IPS-18c (cell line): Measurements from ENCODE around the gene RHBDD1.

Experiments
- H3K4me3 ChIP-seq: 2 replicates; pipeline ENCODE4 v1.7.0; 2013; ENCODE audit warnings: low read depth, mild to moderate bottlenecking, low read length, moderate library complexity; ENCODE audit not compliant: insufficient read depth
- H3K9me3 ChIP-seq: one replicate; pipeline ENCODE4 v1.6.1; 2013; ENCODE audit warnings: mild to moderate bottlenecking, low read length, moderate library complexity; ENCODE audit not compliant: control insufficient read depth, insufficient read depth

Gene RHBDD1

DNA sequence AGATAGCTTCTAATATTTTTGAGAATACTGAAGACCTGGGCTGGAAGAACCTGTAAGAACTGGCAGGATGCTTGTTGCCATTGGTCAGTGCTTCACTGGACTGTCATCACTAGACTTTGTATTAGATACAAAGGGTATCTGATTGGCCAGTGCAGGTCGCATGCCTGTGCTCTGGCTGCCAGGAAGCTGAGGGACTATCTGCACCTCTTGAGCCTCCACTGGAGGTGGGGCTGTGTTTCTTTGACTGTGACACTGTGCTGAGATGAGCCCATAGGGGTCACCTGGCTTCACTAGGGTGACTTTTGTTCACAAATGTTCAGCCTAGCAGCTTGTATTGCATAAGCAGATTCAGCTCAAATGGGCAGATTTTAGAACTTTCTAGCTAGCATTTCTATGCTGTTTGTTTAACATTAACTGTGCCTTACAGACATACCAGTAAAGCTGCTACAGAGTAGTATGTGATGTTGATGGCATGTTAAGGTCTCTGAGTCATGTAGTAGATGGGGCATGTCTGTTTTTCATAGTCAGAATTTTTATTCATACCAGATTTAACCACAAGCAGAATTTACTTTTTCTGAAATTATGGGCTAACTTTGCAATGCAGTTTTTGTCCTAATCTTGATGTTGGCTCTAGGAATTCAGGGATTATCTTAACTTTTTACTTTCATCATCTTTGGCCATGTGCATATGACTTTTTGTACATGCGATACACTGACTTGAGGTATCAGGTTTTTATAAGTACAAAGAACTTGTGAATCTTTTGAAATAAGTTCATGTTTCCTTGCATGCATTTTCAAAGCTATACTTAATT is 56.1 kb downstream of the RHBDD1 start:
- Histone ChIP-seq H3K9me3 (no peaks in the 10 kb centered on the region), H3K4me3 (no peak overlapping the region)

DNA sequence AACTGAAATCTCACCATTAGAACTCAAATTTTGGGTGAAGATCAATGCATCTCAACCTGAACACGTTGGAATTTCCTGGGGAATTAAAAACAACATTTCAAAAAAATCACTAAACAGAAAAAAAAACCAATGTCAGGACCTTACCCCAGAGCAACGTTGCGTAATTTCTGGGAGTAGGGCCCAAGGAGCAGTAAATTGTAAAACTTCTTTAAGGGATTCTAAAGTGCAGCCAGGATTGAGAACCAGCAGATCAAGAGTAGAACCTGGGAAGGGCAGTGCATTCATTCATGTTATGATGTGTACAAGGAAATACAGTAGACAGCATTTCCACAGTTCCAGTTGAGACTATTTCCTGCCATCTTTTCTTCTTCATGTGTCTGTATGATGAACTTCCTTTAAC is 56.9 kb downstream of the RHBDD1 start:
- no peaks in the 10 kb centered on the region for H3K9me3 ChIP-seq
- H3K4me3 ChIP-seq = no peak overlapping the region

DNA sequence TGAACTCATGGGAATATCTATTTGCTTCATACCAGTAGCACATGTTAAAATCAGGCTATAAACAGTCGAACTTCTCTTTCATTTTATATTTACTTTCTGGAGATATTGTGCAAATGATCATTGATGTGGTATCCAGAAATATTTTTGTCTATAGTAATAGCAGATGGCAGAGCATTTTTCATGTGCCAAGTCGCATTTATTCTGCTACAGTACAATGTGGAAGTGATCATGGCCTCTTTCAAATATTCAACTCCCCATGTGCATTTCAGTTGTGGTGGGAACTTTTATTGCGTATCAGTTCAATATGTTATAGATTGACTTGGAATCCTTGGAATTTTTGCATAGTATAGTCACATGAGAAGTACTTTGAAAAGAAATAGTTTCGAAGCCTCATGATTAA is 57.4 kb downstream of the RHBDD1 start:
- no peak overlapping the region for H3K4me3 ChIP-seq
- H3K9me3 ChIP-seq = no peaks in the 10 kb centered on the region

DNA sequence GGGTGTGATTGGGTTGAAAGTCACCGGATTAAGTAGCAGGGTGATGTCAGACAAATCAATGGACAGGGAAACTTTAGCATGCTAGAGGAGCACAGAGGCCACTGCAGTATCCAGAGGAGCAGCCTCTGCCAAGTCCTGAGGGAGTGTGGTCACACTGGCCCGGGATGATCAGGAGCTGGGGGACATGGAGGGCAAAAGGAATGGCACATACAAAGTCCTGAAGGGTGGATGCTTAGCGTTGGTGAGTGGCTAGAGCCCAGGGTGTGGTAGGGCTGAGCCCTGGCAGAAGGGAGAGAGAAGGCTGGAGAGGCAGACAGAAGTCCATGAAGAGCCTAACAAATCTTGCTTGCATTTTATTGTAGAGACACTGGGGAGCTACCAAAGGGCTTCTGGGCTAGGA is 58.9 kb downstream of the RHBDD1 start:
- Histone ChIP-seq H3K9me3 (no peaks in the 10 kb centered on the region), H3K4me3 (no peak overlapping the region)

DNA sequence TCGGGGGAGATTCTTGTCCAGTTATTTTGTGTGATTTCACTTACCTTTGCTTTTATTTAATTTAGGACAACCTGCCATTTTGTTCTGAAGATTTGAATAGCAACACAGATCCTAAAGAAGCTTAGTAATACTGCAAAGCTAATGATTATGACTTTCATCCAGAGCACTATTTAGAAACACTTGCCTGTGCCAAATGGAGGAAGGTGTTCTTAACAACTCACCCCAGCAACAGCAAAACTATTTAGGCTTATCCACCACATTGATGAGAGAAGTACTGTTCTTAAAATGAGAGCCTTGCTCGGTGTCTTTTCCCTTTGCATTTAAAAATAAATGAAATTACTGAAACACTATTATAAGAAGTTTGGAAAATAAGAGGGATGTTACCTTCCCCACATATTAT is 59.7 kb downstream of the RHBDD1 start:
- H3K4me3 ChIP-seq = no peak overlapping the region
- H3K9me3 ChIP-seq = no peaks in the 10 kb centered on the region

DNA sequence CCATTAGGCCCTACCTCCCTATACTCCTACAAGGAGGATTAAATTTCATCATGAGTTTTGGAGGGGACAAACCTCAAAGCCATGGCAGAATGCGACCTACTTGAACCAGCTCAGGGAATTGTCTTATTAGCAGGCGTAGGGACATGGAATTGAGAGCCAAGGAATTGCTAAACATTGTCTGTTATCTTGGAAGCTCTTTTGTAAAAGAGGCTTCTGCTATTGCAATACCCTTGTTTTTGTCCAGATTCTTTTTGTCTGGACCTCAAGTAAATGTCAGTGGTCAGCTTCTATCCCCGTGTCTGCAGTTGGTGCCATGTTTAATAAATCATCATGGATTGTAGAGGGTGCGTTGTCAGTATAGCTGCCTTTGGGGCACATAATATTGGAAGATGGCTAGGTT is 62.3 kb downstream of the RHBDD1 start:
- Histone ChIP-seq H3K9me3 (no peaks in the 10 kb centered on the region), H3K4me3 (no peak overlapping the region)

DNA sequence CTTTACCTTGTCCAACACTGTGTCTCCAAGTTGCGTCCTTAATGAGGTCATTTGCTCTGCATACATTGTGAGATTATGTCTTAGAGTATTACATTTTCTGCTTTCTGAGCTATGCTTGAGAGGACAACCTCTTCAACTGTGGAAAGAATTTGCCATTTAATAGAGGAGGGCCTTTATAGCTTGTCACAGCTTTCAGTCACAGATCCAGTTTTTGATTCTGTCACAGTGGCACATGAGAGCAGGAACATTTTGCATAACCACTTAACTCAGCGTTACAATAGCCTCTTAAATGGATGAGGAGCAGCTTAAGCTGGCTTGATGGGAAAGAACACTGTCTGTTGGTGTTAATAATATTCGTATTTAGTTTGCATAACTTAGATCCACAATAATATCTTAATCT is 63.0 kb downstream of the RHBDD1 start:
- no peaks in the 10 kb centered on the region for H3K9me3 ChIP-seq
- no peak overlapping the region for H3K4me3 ChIP-seq

DNA sequence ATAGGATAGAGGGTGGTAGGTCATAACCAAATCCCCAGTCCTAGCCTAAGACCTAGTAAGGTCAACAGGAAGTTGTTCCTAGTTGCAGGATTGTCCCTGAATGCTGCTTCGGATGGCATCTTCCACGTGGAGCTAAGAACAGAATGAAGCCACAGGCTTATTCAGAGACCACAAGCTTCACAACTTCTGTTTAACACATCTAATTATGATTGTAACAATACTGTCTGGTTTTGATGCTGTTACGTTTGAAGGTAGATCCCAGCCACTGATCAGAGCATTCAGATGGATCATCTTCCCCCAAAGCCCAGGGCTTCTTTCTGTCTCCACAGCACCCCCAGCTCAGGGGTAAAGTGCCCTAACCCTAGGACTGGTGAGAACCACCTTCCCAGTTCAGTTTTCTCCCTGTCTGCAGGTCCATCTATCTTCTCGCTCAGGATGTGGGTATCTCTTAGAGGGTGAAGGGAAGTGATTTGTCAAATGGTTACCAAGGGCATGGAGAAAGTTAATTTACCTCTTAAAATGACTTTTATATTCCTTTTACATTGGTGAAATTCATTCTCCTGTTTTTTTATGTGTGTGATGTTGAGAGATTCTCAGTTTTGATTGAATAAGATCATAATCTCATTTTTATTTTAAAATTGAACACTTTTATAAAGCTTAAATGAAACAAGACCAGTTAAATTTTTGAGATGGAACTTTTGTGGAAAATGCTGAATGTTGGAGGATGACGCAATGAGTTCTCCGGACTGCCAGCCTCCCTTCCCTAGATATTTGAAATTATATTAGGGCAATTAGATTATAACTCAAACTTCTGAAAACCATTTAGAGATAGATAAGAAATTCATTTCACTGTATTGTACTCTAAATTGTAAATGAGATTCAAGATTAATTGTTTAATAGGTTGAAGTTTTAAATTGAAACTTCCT is 66.5 kb downstream of the RHBDD1 start:
- Histone ChIP-seq H3K4me3 (no peak overlapping the region), H3K9me3 (no peaks in the 10 kb centered on the region)

DNA sequence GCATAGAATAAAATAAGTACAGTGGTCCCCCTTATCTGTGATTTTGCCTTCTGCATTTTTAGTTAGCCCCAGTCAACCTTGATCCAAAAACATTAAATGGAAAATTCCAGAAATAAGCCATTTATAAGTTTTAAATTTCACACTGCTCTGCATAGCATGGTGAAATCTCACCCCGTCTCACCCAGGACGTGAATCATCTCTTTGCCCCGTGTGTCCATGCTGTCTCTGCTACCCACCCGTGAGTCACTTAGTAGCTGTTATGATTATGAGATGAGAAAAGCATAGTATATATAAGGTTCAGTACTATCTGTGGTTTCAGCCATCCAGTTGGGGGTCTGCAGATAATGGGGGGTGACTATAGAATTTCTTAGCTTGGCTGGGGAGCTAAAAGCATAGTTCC is 67.3 kb downstream of the RHBDD1 start:
- H3K9me3 ChIP-seq = no peaks in the 10 kb centered on the region

DNA sequence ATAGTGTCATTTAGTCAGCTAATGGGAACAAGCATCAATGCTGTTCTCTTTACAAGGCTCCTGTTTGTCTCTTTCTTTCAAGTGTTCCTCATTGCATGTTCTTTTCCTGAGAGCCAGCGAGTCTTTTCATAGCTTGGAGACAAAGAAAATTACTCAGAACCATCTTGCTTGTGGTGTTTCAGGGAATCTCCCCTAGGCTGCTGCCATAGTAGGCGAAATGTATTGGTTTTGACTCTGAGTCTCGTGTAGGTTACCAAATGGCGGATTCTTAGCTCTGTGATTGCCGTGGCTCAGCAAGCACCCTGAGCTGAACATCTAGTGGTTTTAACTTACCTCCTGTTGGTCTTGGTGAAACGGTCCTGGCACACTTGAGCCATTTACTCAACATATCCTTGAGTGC is 68.7 kb downstream of the RHBDD1 start:
- Histone ChIP-seq H3K9me3 (no peaks in the 10 kb centered on the region), H3K4me3 (no peak overlapping the region)

More for the DNA sequence above, 67.3 kb downstream of the RHBDD1 start:
- H3K4me3 ChIP-seq = no peak overlapping the region

DNA sequence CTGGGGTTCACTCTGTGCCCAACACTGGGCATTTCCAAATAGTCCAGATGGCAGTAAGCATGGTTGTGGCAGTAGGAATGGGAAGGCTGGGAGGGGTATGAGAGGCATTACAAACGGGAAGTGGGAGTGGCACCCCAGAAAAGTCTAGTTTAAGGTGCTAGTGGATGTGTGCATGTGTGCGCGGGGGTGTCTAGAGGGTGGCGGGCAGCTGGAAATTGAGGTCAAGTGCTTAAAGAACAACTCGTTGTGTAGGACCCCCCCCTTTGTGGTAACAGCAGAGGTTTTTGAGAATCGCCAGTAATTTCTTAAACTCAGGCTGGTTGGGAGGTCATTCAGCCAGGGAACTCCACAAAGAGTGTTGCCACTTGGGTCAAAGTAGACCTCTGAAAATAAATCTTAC is 69.9 kb downstream of the RHBDD1 start:
- H3K4me3 ChIP-seq = no peak overlapping the region
- no peaks in the 10 kb centered on the region for H3K9me3 ChIP-seq

DNA sequence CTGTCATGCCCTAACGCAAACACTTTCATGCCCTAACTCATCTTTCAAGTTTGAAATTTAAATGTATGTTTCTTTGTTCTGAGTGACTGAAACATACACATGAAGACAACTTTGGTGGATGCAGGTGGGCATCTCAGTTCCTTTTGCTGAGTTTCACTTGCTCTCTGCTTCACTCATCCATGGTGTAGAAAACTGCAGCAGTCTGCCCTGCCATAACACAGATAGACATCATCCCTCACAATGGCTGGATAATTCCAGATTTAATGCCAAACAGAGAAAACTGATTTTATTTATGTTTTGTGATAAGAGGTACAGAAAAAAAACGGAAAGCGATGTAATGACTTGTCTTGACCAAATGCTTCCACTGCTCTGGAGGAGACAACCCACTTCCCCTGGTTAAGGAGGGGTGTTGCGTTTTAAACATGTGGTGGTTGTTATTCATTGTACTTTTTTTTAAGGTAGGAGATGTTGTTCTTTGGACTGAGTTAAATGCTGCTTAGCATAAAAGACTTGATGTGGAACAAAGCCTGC is 70.4 kb downstream of the RHBDD1 start:
- H3K4me3 ChIP-seq = no peak overlapping the region
- no peaks in the 10 kb centered on the region for H3K9me3 ChIP-seq

DNA sequence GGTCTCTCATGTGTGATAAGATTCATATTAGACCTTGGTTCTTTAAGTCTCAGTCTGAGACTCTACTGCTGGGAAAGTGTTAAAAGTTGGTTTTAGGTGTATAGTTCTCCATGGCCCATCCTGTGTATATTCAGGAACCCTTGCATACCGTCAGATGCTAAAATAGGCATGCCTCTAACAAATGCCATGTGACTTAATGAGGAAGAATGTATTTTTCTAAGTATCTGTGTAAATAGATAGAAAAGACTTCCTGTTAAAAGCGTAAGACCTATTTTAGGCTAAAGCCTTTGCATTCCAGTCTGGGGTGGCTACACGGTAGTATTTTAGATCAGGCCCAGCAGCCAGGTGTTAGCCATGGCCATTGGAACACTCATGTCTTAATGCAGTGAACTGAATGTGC is 73.3 kb downstream of the RHBDD1 start:
- H3K4me3 ChIP-seq = no peak overlapping the region
- H3K9me3 ChIP-seq = no peaks in the 10 kb centered on the region

DNA sequence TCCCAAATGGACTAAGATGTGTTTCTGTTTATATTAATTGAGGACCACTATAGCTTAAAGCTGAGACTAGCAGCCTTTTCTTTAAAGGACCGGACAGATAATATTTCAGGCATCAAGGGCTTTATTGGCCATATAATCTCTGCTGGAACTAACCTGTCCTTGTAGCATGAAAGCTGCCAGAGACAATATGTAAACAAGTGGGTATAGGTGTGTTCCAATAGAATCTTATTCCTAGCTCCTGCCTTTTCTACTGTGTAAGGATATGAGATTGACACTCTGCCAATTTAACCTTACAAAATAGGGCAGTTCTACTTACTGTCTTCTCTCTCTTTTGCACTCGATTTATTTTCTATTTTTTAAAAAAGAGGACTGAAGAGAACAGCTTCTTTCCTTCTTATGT is 74.0 kb downstream of the RHBDD1 start:
- no peak overlapping the region for H3K4me3 ChIP-seq

DNA sequence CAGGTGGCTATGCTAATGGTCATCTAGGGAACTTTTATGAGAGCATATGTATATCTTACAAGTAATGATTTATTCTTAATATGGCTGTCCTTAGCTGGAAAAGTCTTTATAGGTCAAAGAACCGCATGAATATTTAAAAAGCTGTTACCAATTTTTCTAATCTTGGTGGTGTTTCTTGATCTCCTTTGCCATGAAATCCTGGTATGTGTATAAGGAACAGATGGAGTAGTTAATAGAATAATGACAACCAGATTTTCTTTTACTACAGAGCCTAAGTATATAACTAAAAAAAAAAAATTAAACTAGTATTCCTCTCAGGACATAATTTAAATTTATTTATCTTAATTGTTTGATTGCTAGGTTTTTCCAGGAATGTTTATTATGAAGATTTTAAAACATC is 74.5 kb downstream of the RHBDD1 start:
- Histone ChIP-seq H3K9me3 (no peaks in the 10 kb centered on the region), H3K4me3 (no peak overlapping the region)

More for the DNA sequence above, 74.0 kb downstream of the RHBDD1 start:
- H3K9me3 ChIP-seq = no peaks in the 10 kb centered on the region

DNA sequence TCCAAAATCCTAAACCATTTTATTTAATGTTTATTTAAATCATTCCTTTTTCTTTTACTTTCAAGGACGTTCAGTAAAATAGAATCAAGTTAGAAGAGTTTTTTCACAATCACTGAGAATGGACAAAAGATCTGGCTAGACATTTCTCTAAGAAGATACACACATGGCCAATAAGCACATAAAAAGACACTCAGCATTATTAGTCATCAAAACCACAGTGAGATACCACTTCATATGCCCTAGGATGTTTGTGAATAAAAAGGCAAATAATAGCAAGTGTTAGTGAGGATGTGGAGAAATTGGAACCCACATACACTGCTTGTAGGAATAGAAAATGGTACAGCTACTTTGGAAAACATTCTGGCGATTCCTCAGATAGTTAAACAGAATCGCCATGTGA is 76.1 kb downstream of the RHBDD1 start:
- H3K4me3 ChIP-seq = no peak overlapping the region
- no peaks in the 10 kb centered on the region for H3K9me3 ChIP-seq

DNA sequence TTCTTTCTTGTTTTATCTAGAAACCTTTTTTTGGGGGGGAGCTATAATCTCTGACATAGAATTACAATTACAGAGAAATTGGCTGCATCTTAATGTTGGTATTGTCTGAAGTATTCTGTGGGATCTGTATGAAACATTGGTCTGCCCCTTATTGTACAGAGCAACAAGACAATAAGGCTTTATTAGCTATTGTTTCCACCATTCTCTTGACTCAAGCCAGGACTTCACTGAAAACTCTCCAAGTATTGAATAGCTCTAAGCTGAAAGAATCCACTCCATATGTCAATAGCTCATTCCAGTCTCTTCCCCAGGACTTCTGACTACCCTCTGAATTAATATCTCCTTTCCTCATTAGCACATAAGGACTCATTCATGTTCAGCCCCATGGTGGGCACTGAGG is 77.8 kb downstream of the RHBDD1 start:
- H3K4me3 ChIP-seq = no peak overlapping the region
- no peaks in the 10 kb centered on the region for H3K9me3 ChIP-seq

DNA sequence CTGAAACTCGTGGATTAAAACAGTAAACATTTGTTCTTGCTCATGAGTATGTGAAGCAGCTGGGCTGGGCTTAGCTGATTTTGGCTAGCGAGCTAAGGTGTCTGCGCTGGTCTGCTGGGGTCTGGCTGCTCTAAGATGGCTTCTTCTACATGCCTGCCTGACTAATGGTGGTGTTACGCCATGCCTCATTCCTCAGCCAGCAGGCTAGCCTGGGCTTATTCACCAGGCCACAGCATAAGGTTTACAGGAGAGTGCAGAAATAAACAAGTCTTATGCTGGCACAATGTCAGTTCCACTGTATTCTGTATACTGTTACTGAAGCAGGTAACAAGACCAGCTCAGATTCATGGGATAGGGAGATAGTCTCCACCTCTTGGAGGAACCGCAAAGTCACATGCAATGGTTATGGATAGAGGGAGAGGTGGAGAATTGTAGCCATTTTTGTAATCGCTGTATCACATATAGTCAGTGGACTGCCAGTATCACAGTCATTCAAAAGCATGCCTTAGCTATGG is 80.0 kb downstream of the RHBDD1 start:
- Histone ChIP-seq H3K9me3 (no peaks in the 10 kb centered on the region), H3K4me3 (no peak overlapping the region)
